GM21619 (cell line): ENCODE data around the gene C1QTNF8.

Experiments
- ATAC-seq: cut with Tn5 transposase; IDR thresholded peaks from one replicate; pipeline ENCODE4 v1.9.1; 2021; ENCODE audit not compliant: unreplicated experiment

The C1QTNF8 gene

DNA sequence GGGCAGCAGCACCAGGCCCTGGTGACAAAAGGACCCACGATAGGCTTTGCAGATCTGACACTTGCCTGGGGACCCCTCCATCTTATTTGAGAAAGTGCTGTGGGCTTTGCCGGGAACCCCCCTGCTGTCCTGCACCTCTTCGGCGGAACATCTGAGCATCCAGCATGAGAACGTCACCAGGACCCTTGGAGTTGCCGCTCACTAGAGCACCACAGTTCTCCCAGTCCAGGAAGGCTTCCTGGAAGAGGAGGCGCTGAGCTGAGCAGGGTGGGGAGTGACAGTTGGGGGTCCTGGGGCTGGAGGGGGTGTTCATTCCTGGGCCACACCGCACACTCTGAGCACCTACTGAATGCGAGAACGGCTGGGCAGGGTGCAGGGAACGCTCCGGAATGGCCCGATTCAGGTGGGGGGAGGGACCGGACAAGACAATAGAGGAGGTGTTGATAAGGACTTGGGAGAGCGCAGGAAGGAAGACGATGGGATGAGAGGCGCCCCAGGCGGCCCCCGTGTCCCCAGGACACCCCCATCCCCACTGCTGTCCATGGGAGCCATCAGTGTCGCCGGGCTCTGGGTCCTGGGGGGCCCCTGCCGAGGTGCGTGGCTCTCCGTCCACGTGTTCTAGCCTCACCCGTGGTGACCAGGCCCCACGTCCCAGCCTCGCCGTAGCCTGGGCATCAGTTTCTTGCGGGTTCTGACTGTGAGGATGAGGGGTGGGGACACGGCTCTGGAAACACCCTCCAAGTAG is 32.1 kb upstream of the C1QTNF8 start:
- no peak for ATAC-seq

GRCh38 chr16:1127101-1127500 is 31.1 kb upstream of the C1QTNF8 start:
- no peak for ATAC-seq

DNA sequence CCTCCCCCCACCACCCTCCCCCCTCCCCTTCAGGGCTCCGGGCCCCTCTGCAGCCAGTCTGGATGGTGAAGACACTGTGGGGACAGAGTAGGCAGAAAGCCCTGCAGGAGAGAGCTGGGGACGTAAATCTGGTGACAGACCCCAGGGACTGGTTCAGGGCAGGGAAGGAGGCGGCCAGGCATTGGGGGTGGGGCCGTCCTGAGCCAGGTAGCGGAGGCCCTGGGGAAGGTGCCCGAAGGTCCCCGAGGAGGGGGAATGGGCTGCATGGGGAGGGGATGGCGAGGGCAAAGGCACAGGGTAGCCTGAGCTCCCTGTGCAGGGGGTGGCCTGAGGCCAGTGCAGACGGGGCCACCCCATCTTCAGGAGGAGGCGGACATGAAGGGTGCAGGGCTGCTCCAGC is 30.5 kb upstream of the C1QTNF8 start:
- ATAC-seq: no peak

DNA sequence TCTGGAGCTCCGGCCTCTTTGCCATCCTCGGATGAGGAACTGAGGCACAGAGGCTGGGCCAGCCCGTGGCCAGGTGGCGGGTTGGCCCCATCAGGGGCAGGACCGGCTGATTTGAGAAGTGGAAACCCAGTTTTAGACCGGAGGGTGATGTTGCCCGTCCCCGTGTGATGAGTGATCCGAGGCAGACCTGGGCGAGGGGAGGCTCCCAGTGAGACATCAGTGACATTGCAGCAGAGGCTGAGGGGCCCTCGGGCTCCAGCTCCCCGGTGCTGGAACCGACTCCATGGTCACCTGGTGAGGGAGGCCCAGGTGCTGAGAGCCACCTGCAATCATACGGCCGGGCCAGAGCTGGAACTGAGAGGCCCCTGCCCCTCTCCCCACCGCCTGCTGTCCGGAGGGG is 30.0 kb upstream of the C1QTNF8 start:
- no peak for ATAC-seq

DNA sequence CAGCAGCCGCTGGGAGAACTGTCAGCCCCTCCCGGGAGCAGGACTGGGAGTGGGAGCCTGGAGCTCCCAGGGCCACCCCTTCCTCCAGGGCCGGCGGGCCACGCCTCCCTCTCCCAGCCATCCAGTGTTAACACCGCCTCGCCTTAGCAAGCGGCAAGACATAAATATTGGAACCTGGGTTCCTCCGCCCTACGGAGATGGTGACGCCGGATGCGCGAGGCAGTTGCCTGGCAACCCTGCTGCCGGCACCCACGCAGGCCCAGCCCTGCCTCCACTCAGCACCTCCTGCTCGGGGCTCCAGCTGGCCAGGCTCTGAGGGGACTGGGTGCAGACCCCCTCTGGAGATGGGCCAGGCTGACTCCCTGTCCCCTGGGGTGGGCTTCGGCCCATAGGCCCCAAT is 29.4 kb upstream of the C1QTNF8 start:
- ATAC-seq: no peak

DNA sequence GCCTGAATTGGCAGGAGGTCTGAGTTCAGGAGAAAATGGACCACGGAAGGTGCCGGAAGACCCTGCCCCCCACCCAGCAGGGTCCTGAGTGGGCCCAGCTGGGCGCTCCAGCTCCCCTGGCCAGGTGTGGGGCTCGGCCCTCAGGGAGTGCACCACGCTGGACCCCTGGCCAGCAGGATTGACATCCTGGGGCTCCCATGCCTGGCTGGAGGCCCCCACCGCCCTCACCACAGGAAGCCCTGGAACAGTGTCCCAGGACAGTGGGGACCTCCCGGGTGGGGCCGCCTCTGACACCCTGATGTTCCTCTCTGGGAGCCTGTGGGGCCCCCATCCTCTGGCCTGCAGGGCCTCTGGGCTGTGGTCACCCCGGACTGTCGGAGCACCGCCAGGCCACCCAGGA is 28.8 kb upstream of the C1QTNF8 start:
- ATAC-seq: no peak

DNA sequence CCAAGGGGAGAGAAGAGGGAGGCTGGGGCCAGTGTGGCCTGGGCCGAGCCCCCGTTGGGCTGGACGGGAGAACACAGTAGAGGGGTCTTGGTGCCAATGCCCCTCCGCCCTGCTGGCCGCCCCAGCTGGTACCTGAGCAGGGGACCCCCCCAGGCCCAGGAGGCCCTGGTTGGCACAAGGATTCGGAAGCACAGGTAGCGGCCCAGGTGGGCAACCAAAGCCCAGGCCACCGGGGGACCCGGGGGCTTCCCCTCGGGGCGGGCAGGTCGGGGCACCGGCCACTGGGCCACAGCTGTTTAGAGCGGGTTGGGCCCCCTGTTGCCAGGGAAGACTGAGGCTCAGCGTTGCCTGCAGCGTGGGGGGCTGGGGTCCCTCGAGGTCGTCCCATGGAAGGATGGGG is 28.2 kb upstream of the C1QTNF8 start:
- no peak for ATAC-seq

- ATAC-seq: no peak
These were observed 27.6 kb upstream of the C1QTNF8 start for GRCh38 chr16:1123525-1124230.

DNA sequence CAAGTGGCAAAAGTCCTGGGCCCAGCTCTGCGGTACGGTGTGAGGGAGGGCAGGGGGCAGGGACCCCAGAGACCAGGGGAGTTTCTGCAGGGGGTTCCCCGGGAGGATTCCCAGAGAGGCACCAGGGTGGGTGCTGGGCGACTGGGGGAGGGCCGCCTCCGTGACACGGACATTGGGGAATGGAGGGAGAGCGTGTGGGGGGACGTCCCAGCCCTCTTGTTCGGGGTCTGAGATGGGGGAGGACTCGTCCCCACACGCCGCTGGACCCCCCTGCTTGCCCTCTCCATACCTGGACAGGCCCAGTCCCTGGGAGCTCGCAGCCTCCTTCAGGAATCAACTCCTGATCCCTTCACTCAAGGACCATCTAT is 26.3 kb upstream of the C1QTNF8 start:
- ATAC-seq: no peak

GRCh38 chr16:1121601-1122397 is 25.8 kb upstream of the C1QTNF8 start:
- no peak for ATAC-seq

GRCh38 chr16:1121009-1121408 is 25.0 kb upstream of the C1QTNF8 start:
- no peak for ATAC-seq

GRCh38 chr16:1120577-1120941 is 24.5 kb upstream of the C1QTNF8 start:
- no peak for ATAC-seq

DNA sequence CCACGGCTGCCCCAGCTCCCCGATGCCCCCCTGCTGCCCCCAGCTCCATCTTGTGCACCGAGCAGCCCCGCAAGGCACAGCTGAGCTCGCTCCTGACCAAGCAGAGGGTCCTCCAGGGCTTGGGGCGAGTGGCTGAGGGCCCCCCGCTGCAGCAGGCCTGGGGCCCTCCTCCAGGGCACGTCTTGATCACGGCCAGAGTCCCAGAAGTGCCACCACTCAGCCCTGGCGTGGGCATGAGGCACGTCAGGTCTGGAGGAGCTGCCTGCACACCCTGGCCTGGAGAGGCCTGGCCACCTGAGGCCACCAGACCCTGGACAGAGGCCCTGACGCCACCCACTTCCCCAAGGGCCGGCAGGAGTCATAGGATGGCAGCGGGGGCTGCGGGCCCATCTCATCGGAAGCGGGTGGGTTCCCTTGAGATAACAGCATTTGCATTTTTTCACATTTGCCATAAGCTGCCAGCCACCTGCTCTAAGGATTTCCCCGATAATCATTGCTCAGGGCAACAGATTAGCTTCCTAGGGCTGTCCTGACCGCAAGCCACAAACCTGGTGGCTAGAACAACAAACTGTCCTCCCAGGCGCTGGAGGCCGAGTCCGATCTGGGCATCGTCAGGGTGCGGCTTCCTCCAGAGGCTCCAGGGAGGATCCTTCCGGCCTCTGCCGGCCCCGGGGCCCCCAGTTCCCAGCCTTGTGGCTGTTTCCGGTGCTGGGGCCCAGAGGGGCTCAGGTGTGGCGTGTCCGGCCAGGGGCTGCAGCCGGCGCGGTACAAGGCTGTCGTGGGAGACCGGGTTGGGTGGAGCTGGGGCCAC is 23.9 kb upstream of the C1QTNF8 start:
- no peak for ATAC-seq

DNA sequence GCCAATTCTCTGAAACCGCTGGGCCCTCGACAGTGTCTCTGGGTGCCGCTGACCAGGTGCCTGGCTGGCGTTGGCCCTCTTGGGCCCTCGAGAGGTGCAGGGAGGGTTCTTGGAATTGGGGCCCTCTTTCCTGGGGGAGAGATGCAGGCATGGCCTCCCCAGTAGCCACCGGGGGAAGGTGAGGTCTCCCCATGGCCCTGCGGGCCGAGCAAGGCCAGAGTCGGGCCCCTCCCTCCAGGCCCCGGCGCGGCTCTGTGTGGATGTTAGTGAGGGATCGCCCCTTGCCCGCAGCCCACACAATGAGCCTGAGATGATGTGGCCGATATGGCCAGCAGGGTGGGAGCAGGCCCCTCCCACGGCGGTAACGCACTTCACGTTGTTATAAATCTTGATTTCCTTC is 23.1 kb upstream of the C1QTNF8 start:
- no peak for ATAC-seq

DNA sequence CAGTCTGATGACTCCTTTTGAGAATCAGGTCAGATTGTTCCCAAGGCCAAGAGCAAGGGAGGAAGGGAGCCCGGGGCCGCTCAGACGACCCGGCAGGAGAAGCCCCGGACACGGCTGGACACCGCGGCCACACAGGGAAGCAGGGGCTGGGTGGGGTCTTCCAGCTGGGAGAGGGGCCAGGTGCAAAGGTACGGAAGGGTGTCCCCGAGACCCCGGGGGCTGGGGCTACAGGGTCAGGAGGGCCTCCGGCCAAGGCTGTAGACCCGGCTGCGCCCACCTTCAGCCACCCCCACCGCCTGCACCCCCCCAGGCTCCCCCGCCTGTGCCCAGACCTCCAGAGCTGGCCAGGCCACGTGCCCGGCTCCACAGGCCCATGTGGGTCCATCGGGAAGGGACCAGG is 21.9 kb upstream of the C1QTNF8 start:
- ATAC-seq: no peak

GRCh38 chr16:1117176-1117900 is 21.3 kb upstream of the C1QTNF8 start:
- no peak for ATAC-seq

DNA sequence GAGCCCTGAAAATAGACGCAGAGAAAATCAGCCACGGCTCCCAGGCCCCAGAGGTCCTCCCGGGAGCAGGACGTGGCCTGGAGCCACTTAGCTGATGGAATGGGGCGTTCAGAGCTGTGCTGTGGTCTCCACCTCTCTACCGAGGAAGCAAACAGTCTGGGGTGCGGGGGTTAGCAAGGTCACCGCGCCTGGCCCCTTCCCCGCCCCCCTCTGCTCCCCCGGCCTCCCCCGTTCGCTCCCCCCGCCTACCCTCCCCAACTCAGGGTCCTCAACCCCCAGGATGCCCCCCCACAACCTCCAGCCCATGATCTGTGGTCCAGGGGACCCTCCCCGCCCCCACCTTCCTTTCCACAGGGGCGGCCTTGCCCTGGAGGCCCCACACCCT is 20.6 kb upstream of the C1QTNF8 start:
- ATAC-seq: no peak

- ATAC-seq: no peak
These were observed 18.0 kb upstream of the C1QTNF8 start for GRCh38 chr16:1113889-1114526.

- no peak for ATAC-seq
These were observed 17.4 kb upstream of the C1QTNF8 start for GRCh38 chr16:1113489-1113888.

DNA sequence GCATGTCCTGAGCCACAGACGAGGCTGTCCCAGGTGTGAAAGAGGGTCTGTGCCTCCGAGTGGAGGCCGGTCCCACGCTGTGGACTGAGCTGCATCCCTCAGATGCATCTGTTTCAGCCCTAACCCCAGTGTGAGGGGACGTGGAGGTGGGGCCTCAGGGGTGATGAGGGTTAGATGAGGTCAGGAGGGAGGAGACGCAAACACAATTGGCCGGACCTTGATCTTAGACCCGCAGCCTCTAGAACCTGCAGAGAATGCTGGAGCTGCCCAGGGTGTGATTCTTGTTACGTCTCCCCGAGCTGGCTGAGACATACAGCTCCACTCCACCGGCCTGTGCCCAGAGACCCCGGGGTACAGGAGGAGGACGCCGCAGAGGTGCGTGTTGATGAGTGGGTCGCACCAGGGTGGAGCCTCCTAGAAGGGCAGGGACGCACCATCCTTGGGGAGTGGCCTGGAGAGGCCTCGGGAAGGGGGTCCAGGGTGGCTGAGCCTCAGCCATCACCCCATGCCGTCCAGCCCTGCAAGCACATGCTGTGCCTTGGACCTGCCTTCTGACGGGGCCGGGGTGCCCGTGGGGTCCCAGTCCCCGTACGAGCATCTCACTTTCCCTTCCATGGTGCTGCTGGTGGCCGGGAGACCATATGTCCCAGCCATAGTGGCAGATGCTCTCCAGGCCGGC is 16.6 kb upstream of the C1QTNF8 start:
- no peak for ATAC-seq
